ENCODE results near the gene PHLDB3. TPM values are rescaled to one million over a fixed set of nuclear protein-coding genes. Genes with fewer than 3 reads are reported as not detected.

The PHLDB3 gene
- total RNA-seq, 1 experiment from 2014 or later, result 6.7 TPM

GRCh38 chr19:43499042-43499441, 5.5 kb downstream of the PHLDB3 start:
- H3K27ac ChIP-seq (ENCODE audit: low read length), result no peak overlapping the region
- no TSS peak for BruUV-seq (replicated peaks)
- no peak for DNase-seq (ENCODE audit: low read depth, low spot score)
- H3K9me3 ChIP-seq (ENCODE audit: control insufficient read depth, insufficient read depth, low read depth, low read length), result no peaks in the 10 kb centered on the region
- no peak overlapping the region for H3K4me3 ChIP-seq (ENCODE audit: low read depth in 2 of 2, low read length in 2 of 2)
- H3K4me1 ChIP-seq (ENCODE audit: control insufficient read depth, insufficient read depth, low read length), result no peaks in the 10 kb centered on the region
- POLR2A ChIA-PET, result interaction anchor here (0.6 kb wide), 1 partner anchor 12 kb away, joined by 7 read pairs; no protein-coding TSS in a partner anchor
- no peak for TF ChIP-seq SIN3A (IDR thresholded peaks at IDR 0.05; ENCODE audit: borderline replicate concordance, insufficient read depth, low read depth, low read length)
- intact Hi-C loops (cut with micrococcal nuclease; ENCODE audit: unreplicated experiment) (no loop called here), in situ Hi-C loops (cut with HindIII; ENCODE audit: low pct_unique_long_range_greater_than_20kb, low sequenced_read_pairs) (no loop called here)
- no peaks in the 10 kb centered on the region for H3K27me3 ChIP-seq (ENCODE audit: control insufficient read depth, insufficient read depth, low read length)
- no peaks in the 10 kb centered on the region for H3K36me3 ChIP-seq (ENCODE audit: control insufficient read depth, insufficient read depth, low read length)
- CTCF ChIA-PET, result no interaction called here
- ATAC-seq, result no peak

- CTCF ChIA-PET, result interaction anchor here (0.7 kb wide), 1 partner anchor 40 kb away, joined by 7 read pairs; no protein-coding TSS in a partner anchor
- in situ Hi-C loops (cut with HindIII; ENCODE audit: low pct_unique_long_range_greater_than_20kb, low sequenced_read_pairs), result no loop called here
- Histone ChIP-seq H3K4me1 (ENCODE audit: control insufficient read depth, insufficient read depth, low read length) (no peaks in the 10 kb centered on the region), H3K9me3 (ENCODE audit: control insufficient read depth, insufficient read depth, low read depth, low read length) (no peaks in the 10 kb centered on the region), H3K4me3 (ENCODE audit: low read depth in 2 of 2, low read length in 2 of 2) (no peak overlapping the region), H3K36me3 (ENCODE audit: control insufficient read depth, insufficient read depth, low read length) (no peaks in the 10 kb centered on the region), H3K27ac (ENCODE audit: low read length) (no peak overlapping the region), H3K27me3 (ENCODE audit: control insufficient read depth, insufficient read depth, low read length) (no peaks in the 10 kb centered on the region)
- POLR2A ChIA-PET, result interaction anchor here (0.6 kb wide), 1 partner anchor 11 kb away, joined by 7 read pairs; no protein-coding TSS in a partner anchor
- no peak for ATAC-seq
- BruUV-seq (replicated peaks), result no TSS peak
- intact Hi-C loops (cut with micrococcal nuclease; ENCODE audit: unreplicated experiment), result no loop called here
- TF ChIP-seq CTCF (IDR thresholded peaks at IDR 0.05) (no peak), POLR2AphosphoS5 (IDR thresholded peaks at IDR 0.05; ENCODE audit: low read depth, low read length) (no peak), SIN3A (IDR thresholded peaks at IDR 0.05; ENCODE audit: borderline replicate concordance, insufficient read depth, low read depth, low read length) (no peak)
- no peak for DNase-seq (ENCODE audit: low read depth, low spot score)
Observed at GRCh38 chr19:43498233-43498842, 6.2 kb downstream of the PHLDB3 start.

- Histone ChIP-seq H3K4me1 (ENCODE audit: control insufficient read depth, insufficient read depth, low read length) (no peaks in the 10 kb centered on the region), H3K9me3 (ENCODE audit: control insufficient read depth, insufficient read depth, low read depth, low read length) (no peaks in the 10 kb centered on the region), H3K27me3 (ENCODE audit: control insufficient read depth, insufficient read depth, low read length) (no peaks in the 10 kb centered on the region), H3K36me3 (ENCODE audit: control insufficient read depth, insufficient read depth, low read length) (no peaks in the 10 kb centered on the region), H3K4me3 (ENCODE audit: low read depth in 2 of 2, low read length in 2 of 2) (no peak overlapping the region), H3K27ac (ENCODE audit: low read length) (no peak overlapping the region)
- DNase-seq (ENCODE audit: low read depth, low spot score) (no peak), ATAC-seq (no peak)
- in situ Hi-C loops (cut with HindIII; ENCODE audit: low pct_unique_long_range_greater_than_20kb, low sequenced_read_pairs) (no loop called here), intact Hi-C loops (cut with micrococcal nuclease; ENCODE audit: unreplicated experiment) (no loop called here)
- TF ChIP-seq REST (IDR thresholded peaks at IDR 0.05; ENCODE audit: insufficient read depth in 1 of 2, low read depth in 2 of 2, low read length in 1 of 2) (no peak), CTCF (IDR thresholded peaks at IDR 0.05) (no peak), POLR2AphosphoS5 (IDR thresholded peaks at IDR 0.05; ENCODE audit: low read depth, low read length) (no peak), TCF7L2 (IDR thresholded peaks at IDR 0.05; ENCODE audit: low read depth, low read length) (no peak), SIN3A (IDR thresholded peaks at IDR 0.05; ENCODE audit: borderline replicate concordance, insufficient read depth, low read depth, low read length) (no peak)
- POLR2A ChIA-PET, result no interaction called here
- CTCF ChIA-PET, result no interaction called here
- no TSS peak for BruUV-seq (replicated peaks)
Observed at GRCh38 chr19:43496960-43497359, 7.6 kb downstream of the PHLDB3 start.

Measured in Panc1 (cell line).